DMS153 treated with DMSO at 0.1 percent for 48 hours (cell line): Measurements from ENCODE around the gene TMEM240.
"Not testable (repeated sequence)": the region's sequence is repeated elsewhere in the genome, so short reads cannot be mapped to it uniquely, and the experiment has no call there.

Source experiments
- DNase-seq: peaks from one replicate; lab custom pipeline; 2025; ENCODE audit not compliant: unreplicated experiment; lab: John Stamatoyannopoulos, UW

TMEM240 gene

GRCh38 chr1:1527092-1527816 lies 13.2 kb downstream of the TMEM240 start:
- no peak for DNase-seq

- DNase-seq: not testable (repeated sequence)
Observed at GRCh38 chr1:1526476-1526875, 13.9 kb downstream of the TMEM240 start.

GRCh38 chr1:1524750-1525383 lies 15.6 kb downstream of the TMEM240 start:
- DNase-seq: not testable (repeated sequence)

- not testable (repeated sequence) for DNase-seq
Observed at GRCh38 chr1:1523651-1524050, 16.8 kb downstream of the TMEM240 start.

GRCh38 chr1:1523226-1523625 lies 17.2 kb downstream of the TMEM240 start:
- DNase-seq: not testable (repeated sequence)

GRCh38 chr1:1522536-1522935 lies 17.9 kb downstream of the TMEM240 start:
- not testable (repeated sequence) for DNase-seq

GRCh38 chr1:1521331-1521730 lies 19.1 kb downstream of the TMEM240 start:
- no peak for DNase-seq

- DNase-seq: not testable (repeated sequence)
Observed at GRCh38 chr1:1519805-1520505, 20.5 kb downstream of the TMEM240 start.

GRCh38 chr1:1518621-1519007 lies 21.8 kb downstream of the TMEM240 start:
- DNase-seq: not testable (repeated sequence)

GRCh38 chr1:1517973-1518620 lies 22.3 kb downstream of the TMEM240 start:
- DNase-seq: no peak

- DNase-seq: not testable (repeated sequence)
Observed at GRCh38 chr1:1516923-1517322, 23.5 kb downstream of the TMEM240 start.

- DNase-seq: not testable (repeated sequence)
Observed at GRCh38 chr1:1514376-1514775, 26.0 kb downstream of the TMEM240 start.

- DNase-seq: not testable (repeated sequence)
Observed at GRCh38 chr1:1513675-1514074, 26.7 kb downstream of the TMEM240 start.

GRCh38 chr1:1512425-1512824 lies 28.0 kb downstream of the TMEM240 start:
- DNase-seq: not testable (repeated sequence)

- DNase-seq: peak; percentile 99
Observed at GRCh38 chr1:1511533-1512285, 28.7 kb downstream of the TMEM240 start, which contains the start of gene ATAD3A. TSS of gene ATAD3A (plus strand) at chr1:1512162. CDS start at chr1:1512269, 107 bp downstream.

- DNase-seq: peak; percentile 85
Observed at GRCh38 chr1:1510912-1511532, 29.4 kb downstream of the TMEM240 start.

GRCh38 chr1:1509465-1509850 lies 31.0 kb downstream of the TMEM240 start:
- DNase-seq: not testable (repeated sequence)

GRCh38 chr1:1508775-1509464 lies 31.5 kb downstream of the TMEM240 start:
- not testable (repeated sequence) for DNase-seq

- DNase-seq: no peak
Observed at GRCh38 chr1:1507305-1507704, 33.1 kb downstream of the TMEM240 start.
